Hepatocyte (in vitro differentiated cells): ENCODE data around the gene NKAIN2.

ENCODE experiments used
- CTCF ChIP-seq: fragments of 200-600 bp; sonication (generic); IDR thresholded peaks from 2 replicates; pipeline ENCODE4 v1.5.1; 2016; ENCODE audit warnings: antibody characterized with exemption, mild to moderate bottlenecking; ENCODE audit not compliant: poor library complexity
- EZH2 ChIP-seq: fragments of 200-600 bp; sonication (generic); IDR thresholded peaks from 2 replicates; pipeline ENCODE4 v1.6.1; 2016; ENCODE audit warnings: antibody characterized with exemption, mild to moderate bottlenecking, borderline replicate concordance
- EZH2phosphoT487 ChIP-seq: fragments of 200-600 bp; sonication (generic); IDR thresholded peaks from one replicate; pipeline ENCODE4 v1.6.1; 2018; ENCODE audit warnings: antibody characterized with exemption, mild to moderate bottlenecking, low read depth, moderate library complexity; ENCODE audit not compliant: unreplicated experiment, severe bottlenecking

- TF ChIP-seq CTCF (no peak), EZH2phosphoT487 (no peak), EZH2 (no peak)
Observed at GRCh38 chr6:124668028-124668427, 864.4 kb downstream of the NKAIN2 start.
